NB4 (cell line): ENCODE results near the gene GTF2H4.

Source experiments
- DNase-seq: peaks from one replicate; pipeline ENCODE4 v3.0.0; 2010; ENCODE audit warnings: low read depth
- H3K4me3 ChIP-seq: one replicate; pipeline ENCODE4 v1.5.1; 2011; ENCODE audit warnings: mild to moderate bottlenecking, low read depth, low read length, moderate library complexity
- CTCF ChIP-seq: IDR thresholded peaks from one replicate; pipeline ENCODE4 v1.5.1; 2012; ENCODE audit warnings: low read depth, low read length
- MAX ChIP-seq: IDR thresholded peaks from 2 replicates; pipeline ENCODE4 v1.6.1; 2011; ENCODE audit warnings: low read depth, low read length
- MYC ChIP-seq: IDR thresholded peaks from 2 replicates; pipeline ENCODE4 v1.6.1; 2011; ENCODE audit warnings: low read depth, low read length
- POLR2A ChIP-seq: IDR thresholded peaks from 2 replicates; pipeline ENCODE4 v1.6.1; 2011; ENCODE audit warnings: mild to moderate bottlenecking; ENCODE audit not compliant: insufficient read length; ENCODE audit errors: extremely low read depth

Gene GTF2H4

GRCh38 chr6:30887901-30888815 is 19.8 kb upstream of the GTF2H4 start:
- TF ChIP-seq CTCF (no peak), MYC (no peak), MAX (no peak), POLR2A (no peak)
- H3K4me3 ChIP-seq: no peak overlapping the region
- DNase-seq: no peak

GRCh38 chr6:30888816-30889495 is 19.1 kb upstream of the GTF2H4 start:
- no peak for DNase-seq
- H3K4me3 ChIP-seq: no peak overlapping the region
- no peak for TF ChIP-seq POLR2A
- TF ChIP-seq MAX: no peak

- DNase-seq: no peak
- no peak overlapping the region for H3K4me3 ChIP-seq
- TF ChIP-seq MYC (no peak), CTCF (no peak), MAX (no peak)
These were observed 18.5 kb upstream of the GTF2H4 start for GRCh38 chr6:30889496-30889885.

GRCh38 chr6:30889921-30890645 is 17.9 kb upstream of the GTF2H4 start:
- DNase-seq: no peak
- TF ChIP-seq CTCF (no peak), POLR2A (no peak), MYC (no peak), MAX (no peak)
- no peak overlapping the region for H3K4me3 ChIP-seq

GRCh38 chr6:30890646-30891449 is 17.2 kb upstream of the GTF2H4 start:
- no peak for DNase-seq
- no peak overlapping the region for H3K4me3 ChIP-seq
- TF ChIP-seq CTCF (no peak), MAX (no peak), POLR2A (no peak), MYC (no peak)
